Mucosa of descending colon (tissue), 3 donors: Measurements from ENCODE around the gene TMEM39B. TPM values are rescaled to one million over a fixed set of nuclear protein-coding genes. Genes with fewer than 3 reads are reported as not detected.
"Not testable (repeated sequence)": the region's sequence is repeated elsewhere in the genome, so short reads cannot be mapped to it uniquely, and the experiment has no call there.

Experiments
- ATAC-seq: fragments of 200-7000 bp; cut with Tn5 transposase; one replicate; pipeline ENCODE4 v1.9.1; 2020; ENCODE audit warnings: mild to moderate bottlenecking, moderate library complexity
- DNase-seq, 3 donors: peaks; one replicate each; pipeline ENCODE4 v3.0.0-alpha.2; 2020
- H3K36me3 ChIP-seq: fragments of 200-600 bp; one replicate; pipeline ENCODE4 v1.8.0; 2021; ENCODE audit warnings: low read depth, mild to moderate bottlenecking
- H3K4me1 ChIP-seq: fragments of 200-600 bp; one replicate; pipeline ENCODE4 v1.8.0; 2021; ENCODE audit warnings: low read depth, mild to moderate bottlenecking
- H3K4me3 ChIP-seq: fragments of 200-600 bp; one replicate; pipeline ENCODE4 v1.8.0; 2021; ENCODE audit warnings: mild to moderate bottlenecking
- H3K9me3 ChIP-seq: fragments of 200-600 bp; one replicate; pipeline ENCODE4 v1.8.0; 2021; ENCODE audit warnings: mild to moderate bottlenecking
- intact Hi-C, 2 donors: fragments of 100-400 bp; cut with DNase I in 1 of 2; cut with micrococcal nuclease in 1 of 2; formaldehyde crosslinking; loops; one replicate each; pipeline versions ENCODE4 v1.11.0 to v1.11.1; 2022; cut with DNase I, micrococcal nuclease
- total RNA-seq, 3 donors: library from RNA; stranded (reverse); fragmentation: NEBNext Ultra II Directional in 2 of 3; extraction: Animal tissue kit (Norgen Biotek cat#: 25700) in 2 of 3; gene quantifications; one replicate each; pipeline versions ENCODE4 v1.2.1 to v1.2.4, GENCODE V29; 2021 to 2023
- TF ChIP-seq, protein P1 (sequence below): fragments of 200-600 bp; IDR thresholded peaks from one replicate; pipeline ENCODE4 v1.8.0; 2022; ENCODE audit warnings: antibody characterized with exemption, mild to moderate bottlenecking
- donor health status: DM: no; HTN: no; CAD: no; lungs with moderate emphysema.
- donor health status: DM: no; HTN: no; CAD: no.
- donor health status: DM: no; HTN: yes; CAD: no.

The TMEM39B gene
- total RNA-seq, 3 donors from 2014 or later: 9.7 to 14.2 (median 12.2) TPM

DNA sequence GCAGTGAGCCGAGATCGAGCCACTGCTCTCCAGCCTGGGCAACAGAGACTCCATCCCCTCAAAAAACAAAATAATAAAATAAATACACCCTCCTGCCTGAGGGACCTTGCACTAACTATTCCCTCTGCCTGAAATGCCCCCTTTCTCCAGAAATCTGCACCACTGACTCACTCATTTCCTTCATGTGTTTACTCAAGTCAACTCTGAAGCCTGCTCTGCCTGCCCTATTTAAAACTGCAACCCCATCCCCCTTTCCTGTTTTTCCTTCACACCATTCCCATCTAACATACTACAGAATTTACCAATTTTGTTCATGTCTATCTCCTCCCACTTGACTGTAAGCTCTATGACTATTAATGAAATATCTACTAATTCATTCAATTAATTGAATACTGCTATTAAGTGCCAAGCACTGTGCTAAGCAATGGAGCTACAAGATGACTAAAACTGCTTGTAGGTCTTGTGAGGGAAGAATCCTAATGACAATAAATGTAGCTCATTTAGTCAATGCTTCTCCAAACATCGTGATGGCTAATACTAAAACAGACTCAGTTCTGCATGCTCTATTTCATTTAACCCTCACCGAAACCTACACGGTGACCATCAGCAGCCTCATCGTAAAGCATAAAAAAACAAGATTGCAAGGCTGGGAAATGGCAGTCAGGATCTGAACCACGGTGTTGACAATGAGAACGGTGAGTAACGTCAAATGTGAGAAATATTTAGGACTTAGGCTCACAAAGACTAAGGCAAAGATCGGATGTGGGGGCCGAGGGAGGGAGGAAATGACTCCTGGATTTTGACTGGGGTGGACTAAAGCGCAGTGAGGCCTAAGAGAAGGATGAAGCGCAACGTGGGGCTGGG lies 749 bp upstream of the TMEM39B start:
- intact Hi-C loops: no loop called here
- Histone ChIP-seq H3K36me3 (no peaks in the 10 kb centered on the region), H3K9me3 (no peaks in the 10 kb centered on the region), H3K4me1 (peaks cover 14% of the 10 kb centered on the region), H3K4me3 (peak overlapping the region; percentile 74)
- DNase-seq: no peak
- ATAC-seq: no peak
- TF ChIP-seq, protein P1, sequence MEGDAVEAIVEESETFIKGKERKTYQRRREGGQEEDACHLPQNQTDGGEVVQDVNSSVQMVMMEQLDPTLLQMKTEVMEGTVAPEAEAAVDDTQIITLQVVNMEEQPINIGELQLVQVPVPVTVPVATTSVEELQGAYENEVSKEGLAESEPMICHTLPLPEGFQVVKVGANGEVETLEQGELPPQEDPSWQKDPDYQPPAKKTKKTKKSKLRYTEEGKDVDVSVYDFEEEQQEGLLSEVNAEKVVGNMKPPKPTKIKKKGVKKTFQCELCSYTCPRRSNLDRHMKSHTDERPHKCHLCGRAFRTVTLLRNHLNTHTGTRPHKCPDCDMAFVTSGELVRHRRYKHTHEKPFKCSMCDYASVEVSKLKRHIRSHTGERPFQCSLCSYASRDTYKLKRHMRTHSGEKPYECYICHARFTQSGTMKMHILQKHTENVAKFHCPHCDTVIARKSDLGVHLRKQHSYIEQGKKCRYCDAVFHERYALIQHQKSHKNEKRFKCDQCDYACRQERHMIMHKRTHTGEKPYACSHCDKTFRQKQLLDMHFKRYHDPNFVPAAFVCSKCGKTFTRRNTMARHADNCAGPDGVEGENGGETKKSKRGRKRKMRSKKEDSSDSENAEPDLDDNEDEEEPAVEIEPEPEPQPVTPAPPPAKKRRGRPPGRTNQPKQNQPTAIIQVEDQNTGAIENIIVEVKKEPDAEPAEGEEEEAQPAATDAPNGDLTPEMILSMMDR: no peak

DNA sequence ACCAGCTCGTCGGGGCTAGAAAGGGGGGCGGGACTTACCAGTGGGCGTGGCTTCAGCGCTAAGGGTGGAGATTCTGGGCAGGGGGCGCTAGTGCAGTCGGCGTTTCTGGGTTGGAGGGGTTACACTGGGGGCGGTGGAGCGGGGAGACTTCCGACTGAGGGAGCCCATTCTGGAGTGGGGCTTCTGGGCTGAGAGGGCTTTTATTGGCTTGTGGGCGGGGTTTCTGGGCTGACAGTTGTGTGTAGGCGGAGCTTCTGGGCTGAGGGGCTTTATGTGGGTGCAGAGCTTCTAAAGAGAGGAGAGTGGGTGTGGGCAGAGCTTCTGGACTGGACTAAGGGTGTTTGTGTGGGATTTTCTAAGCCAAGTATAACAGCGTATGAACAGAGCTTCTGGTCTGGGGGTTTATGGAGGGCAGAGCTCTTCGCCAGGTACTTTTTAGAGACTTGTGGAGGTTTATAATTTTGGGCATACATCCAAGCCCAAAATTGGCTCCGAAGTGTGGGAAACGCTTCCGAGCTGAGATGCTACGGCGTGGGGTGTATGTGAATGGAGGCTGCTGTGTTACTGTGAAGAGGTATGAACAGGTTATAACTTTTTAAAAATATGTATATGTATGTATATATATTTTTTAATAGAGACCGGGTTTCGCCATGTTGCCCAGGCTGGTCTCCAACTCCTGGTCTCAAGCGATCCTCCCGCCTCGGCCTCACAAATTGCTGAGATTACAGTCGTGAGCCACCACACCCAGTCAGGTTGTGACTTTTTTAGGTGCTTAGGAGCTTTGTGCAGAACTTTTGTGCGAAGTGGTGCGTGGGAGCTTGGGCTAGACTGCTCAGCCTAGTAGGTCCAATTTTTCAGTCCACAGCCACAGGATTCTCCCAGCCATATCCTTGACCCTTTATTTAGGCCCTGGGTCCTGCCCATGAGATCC lies 825 bp downstream of the TMEM39B start:
- TF ChIP-seq, protein P1: no peak
- DNase-seq: no peak
- intact Hi-C loops: no loop called here
- no peaks in the 10 kb centered on the region for H3K9me3 ChIP-seq
- no peaks in the 10 kb centered on the region for H3K36me3 ChIP-seq
- H3K4me3 ChIP-seq: peak overlapping the region; percentile 74
- ATAC-seq: no peak
- peaks cover 14% of the 10 kb centered on the region for H3K4me1 ChIP-seq

DNA sequence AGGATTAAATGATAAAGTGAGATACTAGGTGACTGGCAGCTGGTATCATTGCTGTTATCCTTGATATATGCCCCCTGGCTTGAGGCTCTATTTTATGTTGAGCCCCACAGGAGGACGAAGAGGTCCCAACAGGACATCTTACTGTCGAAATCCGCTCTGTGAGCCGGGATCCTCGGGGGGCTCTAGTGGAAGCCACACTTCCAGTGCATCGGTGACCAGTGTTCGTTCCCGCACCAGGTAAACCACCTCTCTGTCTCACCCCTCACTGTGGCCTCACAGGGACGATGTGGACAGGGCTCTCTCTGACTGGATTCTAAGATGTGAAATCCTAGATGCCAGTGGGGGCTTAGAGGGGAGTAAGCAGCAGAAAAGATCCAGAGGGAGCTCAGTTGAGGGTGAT lies 2.1 kb downstream of the TMEM39B start:
- ATAC-seq: no peak
- no peaks in the 10 kb centered on the region for H3K36me3 ChIP-seq
- H3K9me3 ChIP-seq: no peaks in the 10 kb centered on the region
- TF ChIP-seq, protein P1: no peak
- DNase-seq: no peak
- intact Hi-C loops: no loop called here
- peaks cover 14% of the 10 kb centered on the region for H3K4me1 ChIP-seq
- H3K4me3 ChIP-seq: no peak overlapping the region

DNA sequence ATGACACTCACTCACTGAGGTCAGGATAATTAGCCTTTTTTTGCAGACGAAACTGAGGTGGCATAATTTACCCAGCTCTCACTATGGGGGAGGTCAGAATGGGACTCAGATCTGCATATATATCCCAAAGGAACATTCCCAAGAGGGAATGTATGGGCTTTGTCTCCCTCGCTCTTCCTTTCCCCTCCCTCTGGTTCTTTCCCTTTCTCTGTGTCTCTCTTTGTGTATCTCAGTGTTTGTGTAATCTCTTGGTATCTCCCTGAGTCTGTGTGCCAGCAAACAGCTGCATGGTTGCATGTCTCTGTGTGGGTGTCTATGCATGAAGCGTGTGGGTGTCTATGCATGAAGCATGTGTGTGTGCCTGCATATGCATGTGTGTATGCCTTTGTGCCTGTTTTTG lies 4.7 kb downstream of the TMEM39B start:
- intact Hi-C loops: no loop called here
- H3K36me3 ChIP-seq: no peaks in the 10 kb centered on the region
- H3K4me1 ChIP-seq: peaks cover 7% of the 10 kb centered on the region
- DNase-seq (no peak), ATAC-seq (no peak)
- H3K4me3 ChIP-seq: no peak overlapping the region
- TF ChIP-seq, protein P1: no peak
- H3K9me3 ChIP-seq: no peaks in the 10 kb centered on the region

DNA sequence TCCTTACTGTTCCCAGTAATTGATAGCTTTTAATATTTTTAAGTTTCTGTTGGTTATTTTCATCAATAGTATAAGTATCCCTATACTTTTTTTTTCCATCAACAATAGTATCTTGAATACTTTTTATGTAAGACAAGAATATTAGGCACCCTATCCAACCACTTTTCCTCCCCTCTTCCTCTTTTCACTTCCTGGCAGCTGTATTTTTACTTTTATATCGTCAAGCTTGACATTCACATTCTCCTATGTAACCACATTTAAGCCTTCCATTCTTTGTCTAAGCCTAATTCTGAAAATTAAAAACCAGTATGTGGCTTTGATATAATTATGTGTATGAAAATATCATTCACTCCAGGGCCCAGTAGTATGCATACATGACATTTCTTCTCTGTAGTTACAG lies 9.3 kb downstream of the TMEM39B start:
- intact Hi-C loops: no loop called here
- H3K36me3 ChIP-seq: no peaks in the 10 kb centered on the region
- no peak for ATAC-seq
- TF ChIP-seq, protein P1: no peak
- no peaks in the 10 kb centered on the region for H3K9me3 ChIP-seq
- no peak for DNase-seq
- H3K4me1 ChIP-seq: no peaks in the 10 kb centered on the region
- no peak overlapping the region for H3K4me3 ChIP-seq

DNA sequence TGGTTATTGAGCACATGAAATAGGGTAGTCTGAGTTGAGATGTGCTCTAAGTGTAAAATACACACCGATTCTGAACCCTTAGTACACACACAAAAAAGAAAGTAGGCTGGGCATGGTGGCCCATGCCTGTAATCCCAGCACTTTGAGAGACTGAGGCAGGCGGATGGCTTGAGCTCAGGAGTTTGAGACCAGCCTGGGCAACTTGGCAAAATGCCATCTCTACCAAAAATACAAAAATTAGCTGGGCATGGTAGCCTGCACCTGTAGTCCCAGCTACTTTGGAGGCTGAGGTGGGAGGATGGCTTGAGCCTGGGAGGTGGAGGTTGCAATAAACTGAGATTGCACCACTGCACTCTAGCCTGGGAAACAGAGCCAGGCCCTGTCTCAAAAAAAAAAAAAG lies 13.6 kb downstream of the TMEM39B start:
- H3K36me3 ChIP-seq, H3K4me3 ChIP-seq, intact Hi-C loops, H3K9me3 ChIP-seq, H3K4me1 ChIP-seq, ATAC-seq, DNase-seq: not testable (repeated sequence)
